ENCODE data around the gene GPR27. TPM values are rescaled to one million over a fixed set of nuclear protein-coding genes. Genes with fewer than 3 reads are reported as not detected.
A peak's percentile ranks its signal among the peaks of the same experiment; 100 is the strongest.

The GPR27 gene, protein sequence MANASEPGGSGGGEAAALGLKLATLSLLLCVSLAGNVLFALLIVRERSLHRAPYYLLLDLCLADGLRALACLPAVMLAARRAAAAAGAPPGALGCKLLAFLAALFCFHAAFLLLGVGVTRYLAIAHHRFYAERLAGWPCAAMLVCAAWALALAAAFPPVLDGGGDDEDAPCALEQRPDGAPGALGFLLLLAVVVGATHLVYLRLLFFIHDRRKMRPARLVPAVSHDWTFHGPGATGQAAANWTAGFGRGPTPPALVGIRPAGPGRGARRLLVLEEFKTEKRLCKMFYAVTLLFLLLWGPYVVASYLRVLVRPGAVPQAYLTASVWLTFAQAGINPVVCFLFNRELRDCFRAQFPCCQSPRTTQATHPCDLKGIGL
- 1 to 10 TPM in 1 of 2 donors, not detected in 1; 4.5 TPM for total RNA-seq

DNA sequence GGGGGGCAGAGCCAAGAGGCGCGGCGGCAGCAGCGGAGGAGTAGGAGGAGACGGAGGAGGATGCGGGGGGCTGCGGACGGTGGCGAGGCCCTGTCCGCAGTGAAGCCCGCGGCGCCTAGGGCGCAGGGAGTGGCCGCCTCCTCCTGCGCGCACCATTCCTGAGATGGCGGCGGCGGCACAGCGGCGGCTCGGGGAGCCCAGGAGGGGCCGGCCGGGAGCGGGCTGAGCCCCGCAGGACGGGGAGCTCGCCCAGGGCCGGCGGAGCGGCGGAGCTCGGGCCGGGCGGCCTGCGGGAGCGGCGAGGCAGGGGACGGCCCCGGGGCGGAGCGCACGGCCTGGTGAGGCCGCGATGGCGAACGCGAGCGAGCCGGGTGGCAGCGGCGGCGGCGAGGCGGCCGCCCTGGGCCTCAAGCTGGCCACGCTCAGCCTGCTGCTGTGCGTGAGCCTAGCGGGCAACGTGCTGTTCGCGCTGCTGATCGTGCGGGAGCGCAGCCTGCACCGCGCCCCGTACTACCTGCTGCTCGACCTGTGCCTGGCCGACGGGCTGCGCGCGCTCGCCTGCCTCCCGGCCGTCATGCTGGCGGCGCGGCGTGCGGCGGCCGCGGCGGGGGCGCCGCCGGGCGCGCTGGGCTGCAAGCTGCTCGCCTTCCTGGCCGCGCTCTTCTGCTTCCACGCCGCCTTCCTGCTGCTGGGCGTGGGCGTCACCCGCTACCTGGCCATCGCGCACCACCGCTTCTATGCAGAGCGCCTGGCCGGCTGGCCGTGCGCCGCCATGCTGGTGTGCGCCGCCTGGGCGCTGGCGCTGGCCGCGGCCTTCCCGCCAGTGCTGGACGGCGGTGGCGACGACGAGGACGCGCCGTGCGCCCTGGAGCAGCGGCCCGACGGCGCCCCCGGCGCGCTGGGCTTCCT, at the start of gene GPR27:
Gene GPR27, plus strand, starts transcription at position 155 of the 909 bp plus-strand sequence. Its CDS starts 195 bp downstream, at position 350.
- ATAC-seq = peak; percentile 58 to 64
- Mint-ChIP-seq H3K4me1 (ENCODE audit: low read depth in 2 of 2) (peaks cover 4 to 12% of the 10 kb centered on the region in 2 donors), H3K36me3 (no peaks in the 10 kb centered on the region), H3K27me3 (peaks cover 41% of the 10 kb centered on the region in 2 donors), H3K27ac (no peak within 1 kb of the TSS), H3K9me3 (no peaks in the 10 kb centered on the region), H3K4me3 (peak within 1 kb of the TSS; percentile 79)
- no peak for DNase-seq (ENCODE audit: low spot score)

DNA sequence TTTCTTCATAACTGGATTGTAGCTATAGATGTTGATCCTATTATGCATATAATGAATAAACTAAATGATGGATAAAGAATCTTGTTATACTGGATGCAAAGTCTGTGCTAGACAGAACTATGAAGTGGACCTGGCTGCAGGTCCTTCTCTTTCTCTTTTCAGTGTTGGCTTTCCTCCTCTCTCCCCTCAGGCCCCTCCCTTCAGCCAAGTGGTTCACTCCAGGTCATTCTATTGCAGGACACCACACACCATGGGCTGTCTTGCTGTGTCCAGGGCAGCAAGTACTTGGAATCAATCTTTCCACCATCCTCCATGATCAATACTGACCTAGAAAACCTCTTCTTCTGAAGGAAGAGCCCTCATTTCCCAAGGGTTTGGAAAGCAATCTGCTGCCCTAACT, 48.7 kb upstream of the GPR27 start:
- H3K4me3 Mint-ChIP-seq = peak overlapping the region; percentile 54
- H3K27ac Mint-ChIP-seq = peak overlapping the region; percentile 89 to 92
- peaks cover 5% of the 10 kb centered on the region for H3K36me3 Mint-ChIP-seq

DNA sequence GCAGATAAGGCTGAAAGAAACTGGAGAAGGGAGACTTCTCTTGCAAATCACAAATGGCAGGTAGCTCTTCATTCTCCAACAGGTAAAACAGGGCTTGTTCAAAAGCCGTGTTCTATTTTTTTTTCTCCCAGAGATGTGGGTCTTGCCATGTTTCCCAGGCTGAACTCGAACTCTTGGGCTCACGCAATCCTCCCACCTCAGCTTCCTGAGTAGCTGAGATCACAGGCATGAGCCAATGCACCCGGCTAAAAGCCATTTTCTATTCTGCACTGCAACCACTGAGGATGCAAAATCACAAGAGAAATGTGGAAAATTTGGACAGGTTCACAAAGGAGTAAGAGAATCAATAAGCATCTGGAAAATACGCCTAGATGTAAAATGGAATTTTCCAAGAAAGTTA, 48.0 kb upstream of the GPR27 start:
- peak overlapping the region; percentile 89 to 92 for H3K27ac Mint-ChIP-seq
- peak overlapping the region; percentile 22 for H3K4me3 Mint-ChIP-seq

More for the DNA sequence above, 48.7 kb upstream of the GPR27 start:
- Mint-ChIP-seq H3K4me1 (ENCODE audit: low read depth in 2 of 2) (peaks cover 70 to 74% of the 10 kb centered on the region in 2 donors), H3K27me3 (no peaks in the 10 kb centered on the region), H3K9me3 (no peaks in the 10 kb centered on the region)
- DNase-seq (ENCODE audit: low spot score) = no peak
- ATAC-seq = no peak

DNA sequence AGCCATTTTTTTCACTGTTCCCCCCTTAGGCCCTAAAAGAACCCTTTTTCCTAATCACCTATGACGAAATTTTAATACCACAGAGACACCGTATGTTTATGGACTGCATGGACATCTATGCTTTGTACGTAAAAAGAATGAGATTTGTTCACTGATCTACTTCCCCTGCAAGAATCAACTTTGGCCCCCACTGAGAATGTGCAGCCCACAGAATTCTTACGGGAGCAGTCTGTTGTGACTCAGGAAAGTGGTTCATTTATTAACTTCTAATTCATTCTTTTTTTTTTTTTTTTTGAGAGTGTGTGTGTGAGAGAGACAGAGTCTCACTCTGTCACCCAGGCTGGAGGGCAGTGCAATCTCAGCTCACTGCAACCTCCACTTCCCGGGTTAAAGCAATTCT, 46.1 kb upstream of the GPR27 start:
- Mint-ChIP-seq H3K4me3 (no peak overlapping the region), H3K9me3 (no peaks in the 10 kb centered on the region), H3K36me3 (peaks cover 5% of the 10 kb centered on the region), H3K4me1 (ENCODE audit: low read depth in 2 of 2) (peaks cover 63 to 66% of the 10 kb centered on the region in 2 donors), H3K27me3 (no peaks in the 10 kb centered on the region), H3K27ac (peak overlapping the region in 1 of 2 donors; percentile 92)
- DNase-seq (ENCODE audit: low spot score) (no peak), ATAC-seq (no peak)

More for the DNA sequence above, 48.0 kb upstream of the GPR27 start:
- peaks cover 72 to 76% of the 10 kb centered on the region in 2 donors for H3K4me1 Mint-ChIP-seq (ENCODE audit: low read depth in 2 of 2)
- DNase-seq (ENCODE audit: low spot score) (no peak), ATAC-seq (no peak)
- H3K36me3 Mint-ChIP-seq = peaks cover 5% of the 10 kb centered on the region
- H3K9me3 Mint-ChIP-seq = no peaks in the 10 kb centered on the region
- H3K27me3 Mint-ChIP-seq = no peaks in the 10 kb centered on the region

DNA sequence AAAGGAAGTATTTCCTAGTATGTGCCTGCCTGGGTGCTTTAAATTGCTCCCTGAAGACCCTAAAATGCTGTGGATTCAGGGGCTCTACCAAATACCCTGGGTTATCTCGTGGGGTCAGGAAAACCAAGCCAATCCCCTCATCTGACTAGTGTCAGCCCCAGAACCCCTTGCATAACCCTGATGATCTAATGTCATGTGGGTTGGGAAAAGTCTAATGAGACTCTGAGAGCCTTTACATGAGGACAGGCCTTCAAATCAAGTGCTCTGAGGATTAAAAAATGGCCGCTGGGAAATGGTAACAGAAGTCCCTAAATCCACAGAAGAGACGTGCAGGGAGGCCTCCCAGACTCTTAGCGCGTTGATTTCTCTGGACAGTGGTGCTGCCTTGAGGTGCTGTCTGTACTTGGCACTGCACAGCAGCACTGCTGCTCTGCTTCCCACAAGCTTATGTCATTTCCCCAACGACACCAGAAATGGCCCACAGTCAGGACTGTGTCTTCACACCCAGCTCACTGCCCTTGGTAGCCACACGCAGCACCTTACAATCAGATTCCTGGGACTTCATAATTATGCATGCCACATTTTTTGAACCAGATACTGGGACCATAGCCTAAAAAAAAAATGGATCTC, 45.1 kb upstream of the GPR27 start:
- H3K4me3 Mint-ChIP-seq = peak overlapping the region; percentile 49
- peak; percentile 83 to 86 for ATAC-seq
- DNase-seq (ENCODE audit: low spot score) = peak; percentile 66
- peaks cover 5% of the 10 kb centered on the region for H3K36me3 Mint-ChIP-seq
- H3K9me3 Mint-ChIP-seq = no peaks in the 10 kb centered on the region
- peak overlapping the region; percentile 75 to 92 for H3K27ac Mint-ChIP-seq
- H3K27me3 Mint-ChIP-seq = no peaks in the 10 kb centered on the region
- H3K4me1 Mint-ChIP-seq (ENCODE audit: low read depth in 2 of 2) = peaks cover 58 to 61% of the 10 kb centered on the region in 2 donors

DNA sequence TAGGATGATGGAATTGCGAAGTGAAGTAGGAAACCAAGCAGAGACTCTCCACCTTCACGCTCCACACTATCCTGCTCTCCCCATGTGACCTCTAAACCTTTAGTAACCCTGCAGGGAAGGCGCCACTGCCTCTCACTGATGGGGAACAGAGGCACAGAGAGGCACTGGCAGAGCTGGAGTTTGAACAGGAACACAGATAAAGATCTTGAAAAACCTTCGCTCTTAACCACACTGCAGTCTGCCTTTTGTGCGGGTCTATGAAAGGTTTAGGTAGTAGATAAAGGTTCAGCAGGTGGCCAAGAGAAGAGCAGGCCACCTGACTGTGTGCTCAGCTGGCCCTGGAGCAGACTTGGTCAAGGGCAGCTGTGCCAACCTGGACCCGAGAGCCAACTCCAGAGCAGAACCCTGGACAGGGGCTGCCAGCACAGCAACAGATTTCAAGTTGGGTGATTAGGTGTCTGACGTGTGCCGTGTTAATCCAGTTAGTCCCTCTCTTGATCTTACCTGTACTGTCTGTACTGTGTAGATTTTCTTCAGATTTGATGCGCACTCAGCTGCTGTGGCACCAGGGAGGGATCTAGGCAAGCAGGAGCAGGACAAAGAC, 43.6 kb upstream of the GPR27 start:
- DNase-seq (ENCODE audit: low spot score) (no peak), ATAC-seq (no peak)
- Mint-ChIP-seq H3K27me3 (no peaks in the 10 kb centered on the region), H3K4me1 (ENCODE audit: low read depth in 2 of 2) (peaks cover 54 to 60% of the 10 kb centered on the region in 2 donors), H3K4me3 (no peak overlapping the region), H3K27ac (peak overlapping the region in 1 of 2 donors; percentile 92), H3K9me3 (no peaks in the 10 kb centered on the region), H3K36me3 (no peaks in the 10 kb centered on the region)

DNA sequence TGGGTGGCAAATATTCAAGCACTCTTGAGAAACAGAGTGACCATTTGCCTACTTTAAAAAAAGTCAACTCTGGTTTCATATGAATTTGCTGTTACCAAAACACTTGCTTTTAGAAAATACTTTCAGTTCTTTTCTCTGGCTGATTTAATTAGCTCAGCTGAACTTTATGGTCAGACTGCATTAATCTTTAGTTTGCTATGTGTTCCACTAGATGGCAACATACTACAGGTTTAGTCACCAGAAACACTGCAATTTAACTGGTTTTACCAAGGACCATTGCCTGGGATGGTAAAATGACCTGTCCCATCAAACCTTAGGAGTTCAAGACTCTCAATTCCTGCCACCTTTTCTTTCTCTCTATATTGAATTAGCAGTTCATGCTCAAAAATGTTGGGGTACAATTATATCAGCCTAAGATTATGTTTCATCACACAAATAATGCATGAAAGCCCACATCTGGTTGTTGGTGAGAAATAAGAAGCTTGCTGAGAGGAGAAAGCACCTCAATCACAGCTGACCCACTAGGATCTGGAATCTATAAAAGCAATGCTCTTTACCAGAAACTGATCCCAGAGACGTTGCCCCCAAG, 42.7 kb upstream of the GPR27 start:
- DNase-seq (ENCODE audit: low spot score) = no peak
- Mint-ChIP-seq H3K9me3 (no peaks in the 10 kb centered on the region), H3K36me3 (no peaks in the 10 kb centered on the region), H3K4me1 (ENCODE audit: low read depth in 2 of 2) (peaks cover 47 to 56% of the 10 kb centered on the region in 2 donors), H3K27me3 (no peaks in the 10 kb centered on the region), H3K27ac (peak overlapping the region in 1 of 2 donors; percentile 92), H3K4me3 (no peak overlapping the region)
- peak; percentile 50 to 66 for ATAC-seq

DNA sequence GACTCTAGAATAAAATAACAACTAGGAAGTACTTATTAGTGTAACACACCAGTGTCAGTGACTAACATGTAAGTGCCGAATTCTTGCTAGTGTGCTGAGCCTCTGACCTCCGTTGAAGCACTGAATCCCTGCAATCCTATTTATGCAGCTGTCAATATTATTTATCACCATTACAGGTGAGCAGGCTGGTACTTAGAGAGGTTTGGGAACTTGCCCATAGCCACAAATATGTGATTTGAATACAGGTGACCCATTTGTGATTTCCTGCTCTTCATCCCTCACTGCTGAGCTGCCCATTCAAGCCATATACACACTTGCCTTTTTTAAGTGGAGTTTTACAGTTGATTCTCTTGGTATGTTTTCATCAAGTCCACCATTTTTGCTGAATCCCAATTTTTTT, 40.6 kb upstream of the GPR27 start:
- H3K4me3 Mint-ChIP-seq = no peak overlapping the region
- no peaks in the 10 kb centered on the region for H3K9me3 Mint-ChIP-seq
- ATAC-seq (no peak), DNase-seq (ENCODE audit: low spot score) (no peak)
- no peaks in the 10 kb centered on the region for H3K36me3 Mint-ChIP-seq
- H3K27ac Mint-ChIP-seq = peak overlapping the region in 1 of 2 donors; percentile 5
- H3K4me1 Mint-ChIP-seq (ENCODE audit: low read depth in 2 of 2) = peaks cover 52 to 61% of the 10 kb centered on the region in 2 donors
- H3K27me3 Mint-ChIP-seq = no peaks in the 10 kb centered on the region

DNA sequence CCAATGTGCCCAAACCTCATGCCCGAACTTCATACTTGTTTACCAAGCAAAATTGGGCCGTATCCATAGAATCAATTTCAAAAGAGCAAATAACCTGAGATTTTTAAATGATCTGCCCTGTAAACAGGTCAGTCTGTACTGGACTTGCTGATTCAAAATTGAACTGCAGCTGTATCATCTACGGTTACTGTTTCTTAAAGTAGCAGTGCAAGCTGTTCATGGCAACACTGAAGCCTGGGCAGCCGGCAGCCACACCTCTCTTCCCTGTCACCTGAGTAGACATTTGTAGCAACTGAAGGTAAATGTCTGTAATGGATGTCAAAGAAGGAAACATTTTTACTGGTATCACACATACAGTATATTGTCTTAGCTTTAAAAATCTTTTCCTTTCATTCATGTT, 39.1 kb upstream of the GPR27 start:
- Mint-ChIP-seq H3K36me3 (peaks cover 4% of the 10 kb centered on the region), H3K27me3 (no peaks in the 10 kb centered on the region), H3K4me1 (ENCODE audit: low read depth in 2 of 2) (peaks cover 54 to 63% of the 10 kb centered on the region in 2 donors), H3K9me3 (no peaks in the 10 kb centered on the region), H3K27ac (peak overlapping the region; percentile 19 to 77), H3K4me3 (no peak overlapping the region)
- ATAC-seq = no peak
- no peak for DNase-seq (ENCODE audit: low spot score)

DNA sequence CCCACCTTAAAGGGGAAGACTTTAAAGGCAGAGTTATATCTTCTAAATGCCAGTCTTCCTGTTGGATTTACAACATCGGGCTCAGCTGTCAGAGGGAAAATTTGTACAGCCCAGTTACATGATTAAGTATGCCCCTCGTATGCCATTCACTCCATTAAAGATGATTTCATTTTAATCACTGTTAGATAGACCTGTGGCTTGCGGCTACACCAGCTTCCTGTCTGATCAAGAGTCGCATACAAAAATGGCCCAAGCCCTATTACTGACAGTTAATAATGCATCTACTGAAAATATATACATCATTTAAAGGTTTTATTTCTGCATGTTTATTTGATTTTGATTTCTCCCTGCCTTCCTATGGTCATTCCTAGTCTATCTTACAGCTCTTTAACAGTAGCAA, 35.6 kb upstream of the GPR27 start:
- Mint-ChIP-seq H3K27ac (peak overlapping the region; percentile 47 to 61), H3K9me3 (no peaks in the 10 kb centered on the region), H3K36me3 (peaks cover 4% of the 10 kb centered on the region), H3K4me1 (ENCODE audit: low read depth in 2 of 2) (peaks cover 66 to 76% of the 10 kb centered on the region in 2 donors), H3K27me3 (no peaks in the 10 kb centered on the region), H3K4me3 (peak overlapping the region; percentile 41)
- ATAC-seq (peak; percentile 57 to 63), DNase-seq (ENCODE audit: low spot score) (peak; percentile 75)

DNA sequence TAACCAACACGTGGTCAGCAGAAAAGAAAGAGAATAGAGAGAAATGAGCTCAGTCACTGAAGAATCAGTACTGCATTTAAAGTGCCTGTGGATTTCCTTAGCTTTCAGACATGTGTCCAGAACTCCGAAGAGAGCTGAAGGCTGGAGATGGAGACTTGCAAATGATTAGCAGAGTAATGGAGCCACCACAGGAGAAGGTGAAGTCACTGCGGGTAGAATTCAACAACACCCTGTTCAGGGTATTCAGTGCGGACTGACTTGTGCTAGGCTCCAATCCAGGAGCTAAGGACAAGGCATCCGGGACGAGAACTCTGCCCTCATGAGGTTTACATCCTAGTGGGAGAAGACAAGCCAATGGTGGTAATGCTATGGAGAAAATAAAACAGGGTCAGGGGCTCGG, 32.7 kb upstream of the GPR27 start:
- DNase-seq (ENCODE audit: low spot score) (no peak), ATAC-seq (no peak)
- Mint-ChIP-seq H3K27ac (peak overlapping the region; percentile 88 to 95), H3K36me3 (peaks cover 9% of the 10 kb centered on the region), H3K4me1 (ENCODE audit: low read depth in 2 of 2) (peaks cover 70 to 78% of the 10 kb centered on the region in 2 donors), H3K9me3 (no peaks in the 10 kb centered on the region), H3K4me3 (peak overlapping the region; percentile 78), H3K27me3 (no peaks in the 10 kb centered on the region)

DNA sequence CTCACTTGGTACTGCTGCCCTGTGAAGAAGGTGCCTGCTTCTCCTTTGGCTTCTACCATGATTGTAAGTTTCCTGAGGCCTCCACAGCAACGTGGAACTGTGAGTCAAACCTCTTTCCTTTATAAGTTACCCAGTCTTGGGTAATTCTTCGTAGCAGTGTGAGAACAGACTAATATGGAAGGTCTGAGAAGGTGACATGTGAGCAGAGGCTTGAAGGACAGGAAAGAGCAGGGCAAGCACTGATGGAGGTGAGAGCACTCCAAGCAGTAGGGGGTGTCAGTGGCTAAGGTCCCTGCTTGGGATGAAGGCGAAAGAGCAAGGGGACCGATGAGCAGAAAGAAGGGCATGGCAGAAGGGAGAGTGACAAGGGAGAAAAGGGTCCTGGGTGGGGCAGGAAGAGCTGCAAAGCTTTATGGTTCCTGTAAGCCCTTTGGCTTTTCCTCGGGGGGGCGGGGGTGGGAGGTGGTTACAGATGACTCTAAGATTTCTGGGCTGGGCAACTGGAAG, 32.0 kb upstream of the GPR27 start:
- peak overlapping the region; percentile 78 for H3K4me3 Mint-ChIP-seq
- peak overlapping the region; percentile 88 to 95 for H3K27ac Mint-ChIP-seq
- H3K27me3 Mint-ChIP-seq = no peaks in the 10 kb centered on the region
- H3K4me1 Mint-ChIP-seq (ENCODE audit: low read depth in 2 of 2) = peaks cover 71 to 81% of the 10 kb centered on the region in 2 donors
- DNase-seq (ENCODE audit: low spot score) (no peak), ATAC-seq (peak; percentile 48 to 61)
- H3K36me3 Mint-ChIP-seq = peaks cover 9% of the 10 kb centered on the region
- no peaks in the 10 kb centered on the region for H3K9me3 Mint-ChIP-seq
